Coronary artery (tissue), 2 donors: ENCODE results near the gene SLIT3.

Experiments
- DNase-seq: peaks from one replicate; pipeline ENCODE4 v3.0.0-alpha.2; 2017; ENCODE audit warnings: low spot score
- H3K27ac ChIP-seq, 2 donors: fragments of 200-600 bp; sonication (generic); one replicate each; pipeline ENCODE4 v1.5.1; 2016 to 2019
- H3K4me3 ChIP-seq: fragments of 200-600 bp; sonication (generic); 2 replicates; pipeline ENCODE4 v1.5.1; 2016; ENCODE audit warnings: mild to moderate bottlenecking, moderate library complexity
- CTCF ChIP-seq: fragments of 200-600 bp; sonication (generic); IDR thresholded peaks from one replicate; pipeline ENCODE4 v1.5.1; 2019; ENCODE audit warnings: antibody characterized with exemption

SLIT3 gene

DNA sequence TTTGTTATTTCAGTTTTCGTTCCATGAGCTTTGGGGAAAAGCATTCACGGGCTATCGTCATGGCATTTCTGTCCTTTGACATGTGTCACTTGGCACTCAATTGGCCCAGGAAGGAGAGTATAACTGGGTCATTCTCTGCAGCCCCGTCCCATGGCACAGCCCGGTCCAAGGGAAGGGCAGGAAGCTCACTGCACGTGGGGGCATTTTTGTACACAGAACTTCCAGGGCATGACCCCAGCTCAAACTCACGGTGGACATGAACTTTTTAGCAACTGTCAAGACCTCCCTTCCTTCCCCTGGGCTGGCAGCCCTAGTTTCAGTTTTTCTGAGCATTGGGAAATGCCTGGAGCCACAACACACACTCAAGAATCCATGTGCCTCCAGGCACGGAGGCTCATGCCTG, 560.1 kb downstream of the SLIT3 start:
- DNase-seq, result peak; percentile 83
- Histone ChIP-seq H3K4me3 (peak overlapping the region; percentile 68), H3K27ac (peak overlapping the region; percentile 69 to 88)
- TF ChIP-seq CTCF, result no peak

GRCh38 chr5:168740092-168740800, 560.7 kb downstream of the SLIT3 start:
- H3K4me3 ChIP-seq, result peak overlapping the region; percentile 68
- peak overlapping the region; percentile 69 to 88 for H3K27ac ChIP-seq
- no peak for TF ChIP-seq CTCF
- peak; percentile 71 for DNase-seq

- no peak for TF ChIP-seq CTCF
- DNase-seq, result peak; percentile 38
- H3K4me3 ChIP-seq, result no peak overlapping the region
Measured at GRCh38 chr5:168737066-168737465, 563.9 kb downstream of the SLIT3 start.

DNA sequence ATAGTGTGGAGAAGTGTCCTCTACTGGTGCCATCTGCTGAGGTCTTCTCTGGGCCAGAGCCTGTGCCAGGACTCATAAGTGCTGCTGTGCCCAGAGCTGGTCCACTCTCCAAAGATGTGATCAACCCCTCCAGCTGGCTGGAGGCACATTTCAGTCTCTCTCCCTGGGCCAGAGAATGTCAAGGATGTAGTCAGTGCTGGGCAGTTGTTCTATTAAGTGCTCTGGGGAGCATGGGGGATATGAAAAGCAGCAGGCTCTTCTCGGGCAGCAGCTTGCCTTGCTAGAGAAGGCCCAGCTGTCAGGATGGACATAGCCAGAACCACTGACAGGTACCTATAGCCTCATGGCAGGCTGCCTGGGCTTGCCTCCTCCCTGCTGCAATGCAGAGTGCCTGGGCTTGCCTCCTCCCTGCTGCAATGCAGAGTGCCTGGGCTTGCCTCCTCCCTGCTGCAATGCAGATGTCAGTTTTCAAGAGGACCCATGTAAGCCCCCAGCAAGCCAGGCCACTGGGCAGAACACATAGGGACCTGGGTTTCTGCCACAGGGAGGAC, 564.6 kb downstream of the SLIT3 start:
- H3K27ac ChIP-seq, result peak overlapping the region; percentile 87
- H3K4me3 ChIP-seq, result no peak overlapping the region
- DNase-seq, result peak; percentile 69
- no peak for TF ChIP-seq CTCF

More at GRCh38 chr5:168737066-168737465, 563.9 kb downstream of the SLIT3 start:
- H3K27ac ChIP-seq, result peak overlapping the region; percentile 87

GRCh38 chr5:168734620-168735300, 566.2 kb downstream of the SLIT3 start:
- Histone ChIP-seq H3K4me3 (no peak overlapping the region), H3K27ac (peak overlapping the region; percentile 87)
- DNase-seq, result peak; percentile 91
- TF ChIP-seq CTCF, result no peak

- no peak overlapping the region for H3K4me3 ChIP-seq
- no peak for TF ChIP-seq CTCF
- H3K27ac ChIP-seq, result peak overlapping the region; percentile 87
- DNase-seq, result peak; percentile 50
Measured at GRCh38 chr5:168734119-168734518, 566.8 kb downstream of the SLIT3 start.
